IMR-90 (cell line): ENCODE results near the gene C13orf46. TPM values are rescaled to one million over a fixed set of nuclear protein-coding genes. Genes with fewer than 3 reads are reported as not detected.
A peak's percentile ranks its signal among the peaks of the same experiment; 100 is the strongest.

ENCODE experiments used
- ATAC-seq: fragments of 200-7000 bp; cut with Tn5 transposase; 2 replicates; pipeline ENCODE4 v1.9.1; 2020; ENCODE audit warnings: low read depth, mild to moderate bottlenecking, moderate library complexity
- BruUV-seq: library from RNA; stranded (reverse); fragments of 400-500 nt; replicated peaks from 2 replicates; lab custom pipeline; 2021; lab: Mats Ljungman, UMichigan
- CTCF ChIA-PET: fragments of 300-600 bp; formaldehyde crosslinking; extraction: SDS; loops from one replicate; lab custom pipeline; 2021; ENCODE audit warnings: antibody characterized with exemption; lab: Yijun Ruan, JAX
- POLR2A ChIA-PET: fragments of 300-600 bp; sonication (Branson Sonifier 250); formaldehyde crosslinking; loops from one replicate; lab custom pipeline; 2022; ENCODE audit warnings: antibody characterized with exemption; ENCODE audit not compliant: unreplicated experiment; lab: Charles Lee
- DNase-seq: peaks from one replicate; pipeline ENCODE4 v3.0.0; 2013
- H2AFZ ChIP-seq: replicated peaks from 2 replicates; pipeline ENCODE3; 2013; ENCODE audit warnings: low read length, mild to moderate bottlenecking; ENCODE audit not compliant: poor library complexity
- H2AK5ac ChIP-seq: 2 replicates; pipeline ENCODE4 v1.6.1; 2013; ENCODE audit warnings: low read depth, low read length, inconsistent platforms
- H2AK9ac ChIP-seq: replicated peaks from 2 replicates; pipeline ENCODE3; 2013; ENCODE audit warnings: mild to moderate bottlenecking, low read depth, low read length, moderate library complexity; ENCODE audit not compliant: poor library complexity
- H2BK120ac ChIP-seq: 2 replicates; pipeline ENCODE4 v1.6.1; 2013; ENCODE audit warnings: low read depth, low read length, inconsistent platforms
- H2BK15ac ChIP-seq: 3 replicates; pipeline ENCODE4 v1.6.1; 2013; ENCODE audit warnings: low read depth, low read length, inconsistent platforms
- H2BK20ac ChIP-seq: 2 replicates; pipeline ENCODE4 v1.6.1; 2013; ENCODE audit warnings: low read depth, mild to moderate bottlenecking, inconsistent platforms, low read length, moderate library complexity
- H2BK5ac ChIP-seq: 2 replicates; pipeline ENCODE4 v1.6.1; 2013; ENCODE audit warnings: mild to moderate bottlenecking, low read depth, low read length, inconsistent platforms; ENCODE audit not compliant: poor library complexity, severe bottlenecking
- H3K14ac ChIP-seq: replicated peaks from 2 replicates; pipeline ENCODE4 v1.6.1; 2013; ENCODE audit warnings: low read depth, low read length, inconsistent platforms
- H3K18ac ChIP-seq: 2 replicates; pipeline ENCODE4 v1.6.1; 2013; ENCODE audit warnings: low read depth, low read length, control low read depth
- H3K23ac ChIP-seq: 2 replicates; pipeline ENCODE4 v1.6.1; 2013; ENCODE audit warnings: low read depth, low read length, inconsistent platforms
- H3K27ac ChIP-seq: 2 replicates; pipeline ENCODE4 v1.5.1; 2013; ENCODE audit warnings: mild to moderate bottlenecking, control low read depth, low read length; ENCODE audit not compliant: insufficient read depth
- H3K27me3 ChIP-seq: 2 replicates; pipeline ENCODE4 v1.6.1; 2013; ENCODE audit warnings: low read length; ENCODE audit not compliant: control insufficient read depth, insufficient read depth
- H3K36me3 ChIP-seq: 2 replicates; pipeline ENCODE4 v1.6.1; 2013; ENCODE audit warnings: low read length, mixed read lengths; ENCODE audit not compliant: control insufficient read depth, insufficient read depth
- H3K4ac ChIP-seq: 2 replicates; pipeline ENCODE4 v1.6.1; 2013; ENCODE audit warnings: low read depth, low read length, inconsistent platforms
- H3K4me1 ChIP-seq: 2 replicates; pipeline ENCODE4 v1.6.1; 2013; ENCODE audit warnings: low read length, mixed read lengths; ENCODE audit not compliant: control insufficient read depth, insufficient read depth
- H3K4me2 ChIP-seq: 2 replicates; pipeline ENCODE4 v1.6.1; 2013; ENCODE audit warnings: low read depth, mild to moderate bottlenecking, control low read depth, low read length, moderate library complexity
- H3K4me3 ChIP-seq: 2 replicates; pipeline ENCODE4 v1.5.1; 2013; ENCODE audit warnings: low read depth, mild to moderate bottlenecking, control low read depth, low read length, moderate library complexity; ENCODE audit not compliant: insufficient read depth
- H3K56ac ChIP-seq: 2 replicates; pipeline ENCODE4 v1.6.1; 2013; ENCODE audit warnings: low read length, inconsistent platforms; ENCODE audit not compliant: insufficient read depth; ENCODE audit errors: extremely low read depth
- H3K79me1 ChIP-seq, 2 experiments: 2 replicates each; pipeline ENCODE4 v1.6.1; 2013; ENCODE audit warnings: low read length in 2 of 2, inconsistent platforms in 1 of 2, low read depth in 1 of 2
- H3K9ac ChIP-seq: 2 replicates; pipeline ENCODE4 v1.6.1; 2013; ENCODE audit warnings: low read depth, low read length, control low read depth
- H3K9me1 ChIP-seq: 2 replicates; pipeline ENCODE4 v1.6.1; 2013; ENCODE audit warnings: low read length, inconsistent platforms; ENCODE audit not compliant: insufficient read depth
- H3K9me3 ChIP-seq: 2 replicates; pipeline ENCODE4 v1.6.1; 2013; ENCODE audit warnings: low read length; ENCODE audit not compliant: control insufficient read depth, insufficient read depth
- H4K20me1 ChIP-seq: 2 replicates; pipeline ENCODE4 v1.6.1; 2013; ENCODE audit warnings: low read length, inconsistent platforms; ENCODE audit not compliant: insufficient read depth
- H4K5ac ChIP-seq: 2 replicates; pipeline ENCODE4 v1.6.1; 2013; ENCODE audit warnings: mild to moderate bottlenecking, low read depth, low read length, control low read depth
- H4K8ac ChIP-seq, 2 experiments: 2 replicates each; pipeline ENCODE4 v1.6.1; 2013; ENCODE audit warnings: low read depth in 2 of 2, low read length in 2 of 2, control low read depth in 1 of 2, inconsistent platforms in 1 of 2
- H4K91ac ChIP-seq: 2 replicates; pipeline ENCODE4 v1.6.1; 2013; ENCODE audit warnings: low read depth, low read length, inconsistent platforms; ENCODE audit not compliant: insufficient read depth
- BHLHE40 ChIP-seq: fragments of 150-350 bp; IDR thresholded peaks from 2 replicates; pipeline ENCODE4 v1.6.1; 2016; ENCODE audit warnings: mild to moderate bottlenecking, low read depth, low read length
- CHD1 ChIP-seq: IDR thresholded peaks from 2 replicates; pipeline ENCODE4 v1.6.1; 2012; ENCODE audit warnings: low read depth, low read length, improper control_type of control experiment
- ELK1 ChIP-seq: fragments of 150-350 bp; IDR thresholded peaks from 2 replicates; pipeline ENCODE4 v1.6.1; 2016; ENCODE audit warnings: low read depth, mild to moderate bottlenecking, low read length, moderate library complexity, borderline replicate concordance
- MAFK ChIP-seq: IDR thresholded peaks from 2 replicates; pipeline ENCODE4 v1.6.1; 2012; ENCODE audit warnings: low read depth, low read length, improper control_type of control experiment
- MAZ ChIP-seq: IDR thresholded peaks from 2 replicates; pipeline ENCODE4 v1.6.1; 2012; ENCODE audit warnings: low read depth, mild to moderate bottlenecking, low read length, improper control_type of control experiment, moderate library complexity, borderline replicate concordance
- MXI1 ChIP-seq: IDR thresholded peaks from 2 replicates; pipeline ENCODE4 v1.6.1; 2012; ENCODE audit warnings: low read depth, mild to moderate bottlenecking, low read length, moderate library complexity, borderline replicate concordance
- NFE2L2 ChIP-seq: fragments of 150-350 bp; IDR thresholded peaks from 2 replicates; pipeline ENCODE4 v1.6.1; 2016; ENCODE audit warnings: low read depth, mild to moderate bottlenecking, low read length
- RAD21 ChIP-seq: IDR thresholded peaks from 2 replicates; pipeline ENCODE4 v1.6.1; 2012; ENCODE audit warnings: low read length, improper control_type of control experiment
- SMC3 ChIP-seq: fragments of 150-350 bp; IDR thresholded peaks from 2 replicates; pipeline ENCODE4 v1.6.1; 2016; ENCODE audit warnings: low read depth, mild to moderate bottlenecking, antibody characterized with exemption, low read length, moderate library complexity
- WGBS, 2 experiments: methylation state at CpG; one replicate each; pipeline versions ENCODE4 v1.1.5 to v1.1.7; 2013; ENCODE audit warnings: missing lambda C conversion rate in 2 of 2; ENCODE audit not compliant: insufficient read length in 1 of 2; ENCODE audit errors: extremely low coverage in 2 of 2; 5-methylcytosine and 5-hydroxymethylcytosine counted together
- dilution Hi-C: fragments of 300-500 bp; cut with HindIII; formaldehyde crosslinking; loops from one replicate; pipeline ENCODE4 v1.14.3; 2018; ENCODE audit warnings: low sequenced_read_pairs; ENCODE audit not compliant: unreplicated experiment
- in situ Hi-C: fragments of 300-500 bp; cut with MboI; formaldehyde crosslinking; loops from 3 replicates; pipeline ENCODE4 v1.14.3; 2019; ENCODE audit warnings: low sequenced_read_pairs, inconsistent platforms, mixed read lengths
- intact Hi-C: fragments of 100-400 bp; cut with micrococcal nuclease; formaldehyde crosslinking; loops from 2 replicates; pipeline ENCODE4 v1.10.0; 2022
- polyA plus RNA-seq, 3 experiments: library from polyadenylated mRNA; depleted of rRNA; stranded (reverse); fragments of >200 nt; gene quantifications; 2 replicates each; pipeline ENCODE4 v1.2.3, GENCODE V29; 2012; ENCODE audit warnings: low replicate concordance in 1 of 3
- total RNA-seq: library from RNA; depleted of rRNA; stranded (reverse); fragments of >200 nt; gene quantifications from 2 replicates; pipeline ENCODE4 v1.2.3, GENCODE V29; 2012

Gene C13orf46
- total and polyA plus RNA-seq, 2 of the 4 experiments (the other 2 are of a cell fraction) = under 0.01 to 2.1 TPM

- Histone ChIP-seq H2AK9ac (peak overlapping the region; percentile 57), H3K9me3 (no peaks in the 10 kb centered on the region), H2BK15ac (no peak overlapping the region), H4K91ac (peak overlapping the region; percentile 47), H3K14ac (no peak overlapping the region), H3K36me3 (no peaks in the 10 kb centered on the region; the same call in 1 of the 2 replicates), H2BK120ac (peak overlapping the region; percentile 68), H4K5ac (no peak overlapping the region), H3K56ac (no peak overlapping the region), H3K27ac (no peak overlapping the region; the same call in 1 of the 2 replicates), H3K18ac (no peak overlapping the region), H4K20me1 (peaks cover 4% of the 10 kb centered on the region), H2BK20ac (0 out of 2 replicates have a peak overlapping the region, but pooled peaks have one; percentile 7), H4K8ac (0 out of 4 replicates have a peak overlapping the region, but pooled peaks of 1 of the 2 experiments have one; percentile 21), H3K9me1 (peaks cover 10% of the 10 kb centered on the region), H3K79me1 (peaks cover 0 to 32% of the 10 kb centered on the region in 2 experiments; a peak in 2 of 4 replicates), H3K23ac (no peak overlapping the region), H2AFZ (peak overlapping the region; percentile 43), H3K4me3 (no peak overlapping the region), H2AK5ac (peak overlapping the region; percentile 56; the same call in 1 of the 2 replicates), H3K4me1 (peaks cover 11% of the 10 kb centered on the region), H3K27me3 (no peaks in the 10 kb centered on the region), H3K4ac (peak overlapping the region; percentile 48), H3K9ac (no peak overlapping the region), H2BK5ac (peak overlapping the region; percentile 29), H3K4me2 (no peak overlapping the region)
- dilution Hi-C loops = no loop called here
- WGBS, 2 experiments = no CpG with 5 or more reads among the region's 26 CpGs
- CTCF ChIA-PET = no interaction called here
- ATAC-seq (no peak), DNase-seq (no peak)
- TF ChIP-seq CHD1 (no peak), MXI1 (no peak), ELK1 (no peak), MAZ (no peak), RAD21 (no peak), MAFK (no peak), BHLHE40 (no peak), SMC3 (no peak), NFE2L2 (no peak)
- POLR2A ChIA-PET = no interaction called here
- BruUV-seq = no TSS peak
- intact Hi-C loops = loop anchor here (1.0 to 5.0 kb wide), 2 partner anchors 84 to 129 kb away; partner anchors contain the start of gene GAS6
- in situ Hi-C loops = no loop called here
These were observed 27.3 kb downstream of the C13orf46 start for GRCh38 chr13:113946409-113947181.
